Sigmoid colon (tissue), 7 donors: Measurements from ENCODE around the gene NR2C2. TPM values are rescaled to one million over a fixed set of nuclear protein-coding genes. Genes with fewer than 3 reads are reported as not detected.

Experiments used
- DNase-seq: peaks from one replicate; pipeline ENCODE4 v3.0.0-alpha.2; 2019
- H3K27ac ChIP-seq, 4 donors: fragments of 200-600 bp; sonication (generic); one replicate each; pipeline ENCODE4 v1.5.1; 2016 to 2019; ENCODE audit warnings: mild to moderate bottlenecking in 1 of 4
- H3K27me3 ChIP-seq, 3 donors: fragments of 200-600 bp; sonication (generic); one replicate each; pipeline ENCODE4 v1.5.1; 2019; ENCODE audit warnings: mild to moderate bottlenecking in 1 of 3
- H3K36me3 ChIP-seq, 4 donors: fragments of 200-600 bp; sonication (generic); one replicate each; pipeline ENCODE4 v1.5.1; 2016 to 2019
- H3K4me1 ChIP-seq, 4 donors: fragments of 200-600 bp; sonication (generic); one replicate each; pipeline ENCODE4 v1.5.1; 2017 to 2019
- H3K4me3 ChIP-seq, 4 donors: fragments of 200-600 bp; sonication (generic); one replicate each; pipeline ENCODE4 v1.5.1; 2017 to 2019; ENCODE audit warnings: mild to moderate bottlenecking in 2 of 4, moderate library complexity in 1 of 4
- H3K9me3 ChIP-seq, 4 donors: fragments of 200-600 bp in 3 of 4; sonication (generic) in 3 of 4; one replicate each; pipeline versions ENCODE4 v1.5.1 to v1.6.1; 2013 to 2019
- CTCF ChIP-seq, 4 experiments: fragments of 450-650 bp in 3 of 4; fragments of 200-600 bp in 1 of 4; IDR thresholded peaks; one replicate each; pipeline ENCODE4 v1.5.1; 2016 to 2019; ENCODE audit warnings: antibody characterized with exemption in 4 of 4, mild to moderate bottlenecking in 3 of 4, moderate library complexity in 2 of 4
- EP300 ChIP-seq, 4 donors: sonication (generic); formaldehyde crosslinking; IDR thresholded peaks; one replicate each; pipeline ENCODE4 v1.6.1; 2017; ENCODE audit warnings: antibody characterized with exemption in 4 of 4
- POLR2A ChIP-seq, 2 donors: fragments of 450-650 bp; IDR thresholded peaks; one replicate each; pipeline ENCODE4 v1.6.1; 2016; ENCODE audit warnings: antibody characterized with exemption in 2 of 2, mild to moderate bottlenecking in 2 of 2, moderate library complexity in 2 of 2
- POLR2AphosphoS5 ChIP-seq, 4 donors: sonication (generic); formaldehyde crosslinking; IDR thresholded peaks; one replicate each; pipeline ENCODE4 v1.6.1; 2017; ENCODE audit warnings: antibody characterized with exemption in 4 of 4
- WGBS, 2 donors: extraction: QIAGEN DNeasy Blood & Tissue Kit; methylation state at CpG; one replicate each; pipeline ENCODE4 v1.1.7; 2013; 5-methylcytosine and 5-hydroxymethylcytosine counted together
- intact Hi-C: fragments of 100-400 bp; cut with DNase I; formaldehyde crosslinking; loops from one replicate; pipeline ENCODE4 v1.15.1; 2023
- polyA plus RNA-seq, 3 donors: library from polyadenylated mRNA; stranded (reverse); fragments of 200-250 nt; gene quantifications; one replicate each; pipeline ENCODE4 v1.2.3, GENCODE V29; 2013
- total RNA-seq, 4 donors: library from RNA; depleted of rRNA; stranded (reverse); fragments of >200 nt; gene quantifications; one replicate each; pipeline ENCODE4 v1.1.0, GENCODE V29; 2016
- donor health status: healthy with polysubstance abuse.
- donor health status: Bipolar disorder and iron deficiency.
- donor health status: healthy.

Gene NR2C2
- total and polyA plus RNA-seq, 7 donors = 3.6 to 68.4 (median 34.2) TPM

- H3K27ac ChIP-seq = peak overlapping the region in 2 of 4 donors; percentile 88 to 89
- H3K9me3 ChIP-seq = no peaks in the 10 kb centered on the region
- intact Hi-C loops = loop anchor here (5.0 to 10.0 kb wide), 2 partner anchors 329 to 443 kb away; partner anchors contain the start of genes CCDC174, EAF1 and METTL6
- WGBS, 2 donors = 30 to 35% methylated on average over 6 of the region's 6 CpGs
- DNase-seq = no peak
- peaks cover 0 to 44% (median 25%) of the 10 kb centered on the region in 4 donors for H3K4me1 ChIP-seq
- TF ChIP-seq CTCF (IDR thresholded peaks at IDR 0.05) (no peak), EP300 (IDR thresholded peaks at IDR 0.05) (no peak), POLR2A (IDR thresholded peaks at IDR 0.05) (no peak), POLR2AphosphoS5 (IDR thresholded peaks at IDR 0.05) (no peak)
- H3K36me3 ChIP-seq = peaks cover 4 to 36% (median 24%) of the 10 kb centered on the region in 4 donors
- no peaks in the 10 kb centered on the region for H3K27me3 ChIP-seq
- H3K4me3 ChIP-seq = peak overlapping the region; percentile 72 to 84 (median 78)
These were observed 150.5 kb downstream of the NR2C2 start for GRCh38 chr3:15097891-15098290.

Other genes with a start within 250 kb of the NR2C2 start
- gene FGD5, start 128.6 kb upstream of the NR2C2 start, total RNA-seq = 10 to 100 TPM in 1 of 4 donors, 1 to 10 TPM in 3; 6.4 to 18.6 (median 7.6) TPM
- 1 to 10 TPM; 2.1 to 5.5 (median 3.6) TPM for gene FGD5, start 128.6 kb upstream of the NR2C2 start, polyA plus RNA-seq
- gene MRPS25, start 117.7 kb downstream of the NR2C2 start, total RNA-seq = 10 to 100 TPM; 25.8 to 44.5 (median 33.1) TPM
- gene MRPS25, start 117.7 kb downstream of the NR2C2 start, polyA plus RNA-seq = 10 to 100 TPM; 45.0 to 86.1 (median 73.8) TPM
- gene RBSN, start 151.6 kb downstream of the NR2C2 start, total RNA-seq = 10 to 100 TPM; 29.1 to 41.3 (median 38.0) TPM
- gene RBSN, start 151.6 kb downstream of the NR2C2 start, polyA plus RNA-seq = 10 to 100 TPM in 1 of 3 donors, 1 to 10 TPM in 2; 7.2 to 10.5 (median 7.2) TPM